Ureter (tissue), 1 donor: Measurements from ENCODE around the gene DLG2. TPM values are rescaled to one million over a fixed set of nuclear protein-coding genes. Genes with fewer than 3 reads are reported as not detected.

Experiments used
- DNase-seq: peaks from one replicate; pipeline ENCODE4 v3.0.0-alpha.2; 2020; ENCODE audit warnings: low spot score
- total RNA-seq: library from RNA; stranded (reverse); gene quantifications from one replicate; pipeline ENCODE4 v1.2.4, GENCODE V29; 2023
- donor health status: DM: yes; HTN: yes; CAD: no.

DLG2 gene
- total RNA-seq, 1 donor from 2014 or later: 19.5 TPM

GRCh38 chr11:84129961-84130576 lies 1497.1 kb downstream of the DLG2 start:
- no peak for DNase-seq

DNA sequence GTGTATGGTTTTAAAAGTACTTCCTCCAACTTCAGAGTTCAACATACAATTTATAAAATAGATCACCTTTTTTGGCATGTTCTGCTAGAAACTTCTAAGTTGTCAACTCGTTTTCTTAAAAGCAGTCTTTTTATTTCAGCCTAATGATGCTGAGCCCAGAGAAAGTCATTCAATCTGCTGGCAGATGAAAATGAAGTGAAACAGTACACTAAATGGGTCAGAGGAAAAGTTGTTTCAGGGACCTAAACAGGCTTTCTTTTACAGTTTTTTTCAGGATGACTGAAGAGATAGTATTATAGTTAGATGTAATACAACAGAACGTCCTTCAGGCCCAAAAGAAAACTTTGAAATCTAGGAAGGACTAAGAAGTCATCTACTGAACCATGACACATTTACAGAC lies 1498.3 kb downstream of the DLG2 start:
- no peak for DNase-seq

- DNase-seq: no peak
Measured at GRCh38 chr11:84117394-84117793, 1509.8 kb downstream of the DLG2 start.

DNA sequence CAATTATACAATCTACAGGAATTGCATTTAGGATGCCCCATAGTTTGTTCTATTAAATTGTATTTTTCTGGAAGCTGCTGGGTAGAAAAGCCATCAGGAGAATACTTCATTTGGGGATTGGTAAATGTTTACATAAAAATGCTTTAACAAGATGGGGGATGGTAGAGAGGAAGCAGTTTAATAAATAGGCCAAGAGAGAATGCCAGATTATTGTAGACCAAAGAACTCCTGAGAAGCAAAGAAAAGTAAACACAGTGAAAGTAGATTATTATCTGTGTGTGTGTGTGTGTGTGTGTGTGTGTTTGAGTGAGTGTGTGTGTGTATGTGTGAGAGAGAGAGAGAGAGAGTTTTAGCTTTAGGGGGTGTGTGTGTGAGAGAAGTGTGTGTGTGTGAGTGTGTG lies 1520.6 kb downstream of the DLG2 start:
- DNase-seq: no peak

DNA sequence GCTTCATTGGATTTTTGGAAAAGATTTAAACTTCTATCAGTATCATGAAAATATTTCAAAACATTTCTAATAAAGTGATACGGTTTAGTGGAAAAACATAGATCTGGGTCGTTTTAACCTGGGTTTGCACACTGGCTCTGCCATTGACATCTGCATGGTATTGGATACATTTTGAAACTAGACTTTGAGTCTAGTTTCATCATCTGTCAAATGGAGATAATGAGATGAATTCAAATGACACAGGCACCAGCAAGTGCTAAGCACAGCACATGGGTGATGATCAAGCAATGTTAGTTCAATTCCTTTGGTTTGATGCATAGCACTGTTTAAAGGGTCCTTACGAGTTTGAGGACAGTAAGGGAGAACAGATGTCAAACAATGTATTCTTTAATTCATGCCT lies 1522.0 kb downstream of the DLG2 start:
- no peak for DNase-seq

- no peak for DNase-seq
Measured at GRCh38 chr11:84103096-84103495, 1524.0 kb downstream of the DLG2 start.

GRCh38 chr11:84097186-84097585 lies 1530.0 kb downstream of the DLG2 start:
- no peak for DNase-seq

GRCh38 chr11:84091212-84091986 lies 1535.7 kb downstream of the DLG2 start:
- no peak for DNase-seq

DNA sequence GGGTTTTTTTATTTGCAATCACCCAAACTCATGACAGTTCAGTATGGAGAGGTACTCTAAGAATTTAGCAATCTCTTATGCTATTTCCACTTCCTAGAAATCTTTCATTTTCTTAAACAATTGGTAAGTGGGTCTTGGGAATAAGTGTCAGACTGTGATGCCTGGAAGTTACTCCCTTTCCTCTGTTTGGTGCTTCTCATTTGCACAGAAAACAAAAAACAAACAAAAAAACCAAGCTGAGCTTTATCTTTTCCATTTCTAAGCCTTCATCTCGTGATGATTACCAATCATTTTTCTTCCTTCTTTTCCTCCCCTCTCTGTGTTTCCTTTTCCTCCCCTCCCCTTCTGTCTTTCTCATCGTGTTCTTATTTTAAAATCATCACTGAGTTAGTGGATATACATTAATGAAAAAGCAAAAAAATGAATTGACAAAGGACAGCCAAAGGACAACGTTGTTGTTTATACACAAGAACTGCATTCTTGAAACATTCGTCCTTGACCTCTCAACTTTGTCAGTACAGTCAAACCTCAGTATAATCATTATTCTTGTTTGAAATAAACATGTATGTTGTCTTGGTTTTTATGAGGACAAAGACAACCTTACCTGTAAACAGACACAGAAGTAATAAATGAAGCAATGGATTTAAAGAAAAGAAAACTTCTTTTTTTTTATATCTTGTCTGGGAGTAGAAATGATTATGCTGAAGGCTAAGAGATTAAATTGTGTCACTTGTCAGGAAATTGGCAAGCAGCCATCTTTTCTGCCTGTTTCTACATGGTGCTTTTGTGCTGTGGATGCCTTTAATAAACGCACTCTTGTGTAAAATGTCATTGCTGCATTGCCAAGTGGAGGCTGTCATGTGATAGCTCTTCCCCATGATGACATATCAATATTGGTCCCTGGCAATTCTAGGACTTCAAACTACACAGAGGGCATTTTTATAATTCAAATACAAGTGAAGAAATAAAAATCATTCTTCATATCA lies 1537.8 kb downstream of the DLG2 start:
- DNase-seq: no peak

- no peak for DNase-seq
Measured at GRCh38 chr11:84071851-84072250, 1555.3 kb downstream of the DLG2 start.

DNA sequence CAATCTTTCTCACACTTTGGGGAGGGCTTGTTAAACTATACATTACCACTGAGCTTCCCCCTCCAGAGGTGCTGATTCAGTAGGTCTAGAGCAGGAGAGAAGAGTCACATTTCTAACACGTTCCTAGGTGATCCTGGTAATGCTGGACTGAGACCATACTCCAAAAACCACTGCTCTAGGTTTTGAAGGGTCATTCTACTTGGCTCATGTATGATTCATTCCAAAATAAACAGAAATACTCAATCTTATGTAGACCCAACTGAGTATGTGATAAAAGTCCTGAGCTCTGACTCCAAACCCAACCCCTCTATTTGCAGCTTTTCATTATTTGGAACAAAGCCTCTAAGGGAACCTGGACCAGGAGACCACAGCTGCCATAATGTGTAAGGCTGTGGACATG lies 1558.1 kb downstream of the DLG2 start:
- DNase-seq: no peak

- no peak for DNase-seq
Measured at GRCh38 chr11:84061726-84062125, 1565.4 kb downstream of the DLG2 start.

GRCh38 chr11:84056653-84057376 lies 1570.3 kb downstream of the DLG2 start:
- DNase-seq: no peak

GRCh38 chr11:84045146-84045545 lies 1582.0 kb downstream of the DLG2 start:
- DNase-seq: no peak

DNA sequence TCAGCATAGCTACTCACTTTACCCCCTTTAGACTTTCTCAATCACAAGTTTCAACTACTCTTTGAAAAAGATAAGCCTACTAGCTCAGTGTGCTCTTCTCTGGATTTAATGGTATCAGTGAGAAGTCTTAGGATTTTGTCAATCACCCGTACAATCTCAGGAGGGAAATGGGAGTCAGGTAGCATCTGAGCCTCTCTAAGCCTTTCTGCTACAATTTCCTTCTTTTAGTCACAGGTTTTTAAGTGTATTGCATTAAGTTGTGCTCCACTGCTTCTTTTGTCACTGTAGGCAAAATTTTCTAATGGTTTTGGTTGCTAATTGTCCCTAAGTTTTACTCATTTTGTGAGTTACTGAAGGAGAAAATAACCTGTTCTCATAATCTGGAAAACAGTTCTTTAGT lies 1582.4 kb downstream of the DLG2 start:
- DNase-seq: no peak

DNA sequence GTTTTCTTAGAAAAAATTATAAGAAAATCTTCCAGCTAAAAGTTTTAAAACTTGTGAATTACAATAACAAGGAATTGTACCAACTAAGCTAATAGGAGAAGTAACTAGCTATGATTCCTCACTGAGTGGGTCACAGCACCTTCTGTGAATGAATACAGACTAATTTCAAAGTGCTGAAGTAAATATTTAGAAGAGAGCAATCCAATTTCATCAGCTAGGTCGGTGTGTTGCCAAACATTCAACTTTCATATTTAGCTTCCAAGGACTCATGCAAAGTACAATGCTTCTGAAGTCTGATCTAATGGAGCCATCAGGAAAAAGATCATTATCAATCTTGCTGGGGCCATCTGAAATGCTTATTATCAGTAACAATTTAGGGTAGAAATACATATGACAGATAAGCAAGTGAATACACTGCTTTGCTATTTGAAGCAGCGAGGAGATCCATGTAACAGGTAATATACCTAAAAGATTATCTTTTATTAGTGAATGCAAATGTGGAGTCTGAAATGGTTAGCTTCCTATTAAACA lies 1590.4 kb downstream of the DLG2 start:
- DNase-seq: no peak

DNA sequence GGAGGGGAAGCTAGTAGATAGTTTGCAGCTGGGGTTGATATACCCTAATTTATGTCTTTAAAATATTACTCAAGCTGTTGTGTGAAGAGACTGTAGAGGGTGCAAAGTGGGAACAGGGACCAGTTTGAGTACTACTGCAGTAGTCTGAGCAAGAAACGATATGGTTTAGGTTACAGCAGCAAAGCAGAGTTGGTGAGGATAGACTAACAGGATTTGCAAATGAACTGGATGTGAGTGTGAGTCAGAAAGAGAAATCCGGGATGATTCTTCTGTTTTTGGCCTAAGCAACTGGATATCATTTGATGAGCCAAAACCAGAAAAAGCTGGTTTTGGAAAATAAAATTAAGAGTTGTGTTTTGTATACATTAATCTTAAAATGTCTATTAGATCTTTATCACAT lies 1591.5 kb downstream of the DLG2 start:
- DNase-seq: no peak

- DNase-seq: no peak
Measured at GRCh38 chr11:84034484-84034883, 1592.7 kb downstream of the DLG2 start.

DNA sequence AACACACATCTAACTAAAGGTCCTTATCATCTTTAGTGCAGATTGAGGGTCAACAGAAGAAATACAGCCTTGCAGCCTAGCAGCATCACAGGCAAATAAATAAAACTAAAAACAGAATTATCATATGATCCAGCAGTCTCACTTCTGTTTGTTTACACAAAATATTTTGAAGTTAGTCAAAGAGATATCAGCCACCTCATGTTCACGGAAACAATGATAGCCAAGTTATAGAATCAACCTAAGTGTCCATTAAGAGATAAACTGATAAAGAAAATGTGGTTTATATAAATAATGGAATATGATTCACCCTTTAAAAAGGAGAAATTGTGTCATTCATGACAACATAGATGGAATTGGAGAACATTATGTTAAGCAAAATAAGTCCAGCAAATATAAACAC lies 1602.9 kb downstream of the DLG2 start:
- DNase-seq: no peak

DNA sequence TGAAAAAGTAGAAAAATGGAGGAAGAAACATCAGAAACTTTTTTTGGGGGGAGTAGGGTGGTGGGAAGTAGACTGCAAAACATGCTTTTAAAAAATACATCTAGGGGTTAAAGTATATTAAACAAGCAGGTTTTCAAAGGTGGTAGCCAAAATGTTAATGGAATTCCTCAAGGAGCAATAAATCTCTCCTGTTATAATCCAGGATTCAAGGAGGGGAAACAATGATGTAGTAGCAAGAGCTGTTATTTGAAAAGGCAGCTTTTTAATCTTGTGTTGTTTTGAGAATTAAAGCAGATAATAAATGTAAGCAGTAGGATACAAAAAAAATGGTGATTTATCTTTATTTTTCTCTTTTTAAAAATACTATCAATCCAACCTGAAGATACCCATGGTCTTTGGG lies 1604.4 kb downstream of the DLG2 start:
- no peak for DNase-seq

DNA sequence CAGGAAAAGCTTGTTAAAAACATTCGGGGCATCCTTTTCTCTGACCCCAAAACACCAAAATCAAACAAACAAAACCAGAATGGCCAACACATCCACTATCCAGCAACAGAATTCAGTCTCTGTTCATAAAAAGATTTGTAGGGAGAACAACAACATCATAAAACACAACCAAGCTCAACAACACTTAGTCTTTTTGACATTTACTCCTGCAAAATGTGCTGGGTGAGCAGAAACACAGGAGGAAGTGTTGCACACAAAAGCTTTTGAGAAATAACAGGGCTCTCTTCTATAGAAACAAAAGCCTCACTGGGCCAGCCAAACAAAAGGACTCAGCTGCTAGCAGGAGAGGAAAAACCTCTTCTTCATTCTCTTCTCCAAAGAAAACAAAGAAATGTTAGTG lies 1604.9 kb downstream of the DLG2 start:
- DNase-seq: no peak

DNA sequence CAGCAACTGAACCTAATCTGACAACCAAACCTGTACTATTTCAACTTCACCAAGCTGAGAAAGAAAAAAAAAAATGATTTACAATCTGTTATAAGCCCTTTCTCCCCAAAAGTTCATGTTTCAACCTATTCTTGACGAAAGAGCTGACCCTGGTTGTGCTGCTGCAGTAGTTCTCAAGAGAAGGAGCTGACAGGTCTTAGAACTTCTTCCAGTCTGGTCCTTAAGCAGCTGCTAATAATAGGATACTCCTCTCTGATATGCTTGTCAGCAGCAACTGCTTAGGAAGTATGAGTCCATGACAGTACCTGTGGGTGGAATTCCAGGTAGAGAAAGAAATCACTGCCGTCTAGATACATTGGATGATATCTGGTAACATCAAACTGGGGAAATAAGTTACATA lies 1605.9 kb downstream of the DLG2 start:
- DNase-seq: no peak
